Activated CD4-positive, alpha-beta T cell treated with anti-CD3 and anti-CD28 coated beads, Interleukin-2, amount 50 U/mL, for 24 hours (primary cell): ENCODE data around the gene SLC16A11.
"Not testable (repeated sequence)": the region's sequence is repeated elsewhere in the genome, so short reads cannot be mapped to it uniquely, and the experiment has no call there.

Experiments
- DNase-seq, 2 donors: peaks; one replicate each; pipeline ENCODE4 v3.0.0-alpha.2; 2020; ENCODE audit warnings: low read depth in 1 of 2, low spot score in 1 of 2

Gene SLC16A11

GRCh38 chr17:7011415-7011814, 32.5 kb downstream of the SLC16A11 start:
- no peak for DNase-seq

GRCh38 chr17:7010523-7010922, 33.4 kb downstream of the SLC16A11 start:
- DNase-seq: no peak

DNA sequence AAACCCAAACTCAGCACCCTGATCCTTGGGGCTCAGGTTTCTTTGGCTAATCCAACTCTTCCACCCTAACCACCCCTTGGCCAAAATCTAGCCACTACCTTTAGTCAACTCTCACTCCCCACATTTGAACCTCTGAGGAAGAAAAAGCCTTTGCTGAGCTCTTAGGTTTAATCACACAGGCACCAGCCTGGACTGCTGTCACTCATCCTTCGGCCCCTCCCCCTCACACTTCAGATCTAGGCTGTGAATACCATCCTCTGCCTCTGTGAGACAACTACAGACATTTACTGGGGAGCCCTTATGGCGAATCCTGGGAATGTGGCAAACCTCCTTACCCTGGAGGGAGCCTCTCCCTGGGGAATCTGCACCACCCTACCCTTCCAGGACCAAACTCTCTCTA, 36.7 kb downstream of the SLC16A11 start:
- DNase-seq: no peak

DNA sequence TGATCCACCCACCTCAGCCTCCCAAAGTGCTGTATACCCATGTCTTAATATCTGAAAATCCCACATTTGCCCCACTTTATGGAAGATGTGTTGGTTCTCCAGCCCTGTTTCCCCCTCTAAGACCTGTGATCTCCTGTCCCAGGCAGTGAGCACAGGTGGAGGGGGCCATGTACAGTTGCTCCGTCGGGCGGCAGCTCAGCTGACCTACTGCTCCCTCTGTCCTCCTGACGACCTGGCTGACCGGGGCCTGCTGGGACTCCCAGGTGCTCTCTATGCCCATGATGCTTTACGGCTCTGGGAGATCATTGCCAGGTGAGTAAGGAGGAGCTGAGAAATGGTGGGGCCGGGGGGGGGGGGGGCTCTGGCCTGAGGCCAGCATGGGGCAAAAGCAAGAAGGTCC, 38.2 kb downstream of the SLC16A11 start:
- no peak for DNase-seq

DNA sequence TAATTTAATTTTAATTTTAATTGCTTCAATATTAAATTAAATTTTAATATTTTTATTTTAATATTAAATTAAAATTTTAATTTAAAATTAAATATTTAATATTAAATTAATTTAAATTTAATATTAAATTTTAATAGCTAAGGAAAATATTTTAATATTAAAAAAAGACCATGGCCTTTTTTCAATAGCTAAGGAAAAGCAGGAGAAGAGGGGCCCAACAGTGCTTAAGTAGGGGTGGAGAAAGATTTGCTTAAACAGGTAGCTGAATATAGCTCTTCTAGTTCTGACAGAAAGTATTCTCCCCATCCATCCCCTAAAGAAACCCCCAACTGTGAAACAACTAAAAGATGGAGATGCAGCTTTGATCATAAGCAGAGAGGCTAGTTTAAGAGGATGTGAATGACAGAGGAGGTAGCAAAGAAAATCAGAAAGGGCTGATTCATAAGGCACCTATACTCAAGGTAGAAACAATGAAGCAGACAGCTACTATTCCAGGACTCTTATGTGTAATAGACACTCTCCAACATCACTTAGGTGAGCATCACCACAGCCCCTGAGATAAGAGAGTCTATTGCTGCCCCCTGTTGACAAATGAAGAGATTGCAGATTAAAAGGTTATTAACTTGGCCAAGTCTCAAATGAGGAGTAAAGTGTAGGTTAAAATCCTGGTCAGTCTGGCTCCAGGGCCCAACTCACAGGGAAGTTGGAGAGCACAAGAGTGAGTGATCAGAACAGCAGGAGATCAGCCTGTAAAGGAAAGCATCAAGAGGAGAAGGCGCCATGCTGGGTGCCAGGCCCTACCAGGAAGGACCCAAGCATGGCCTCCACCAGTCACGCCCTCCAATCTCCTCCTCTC, 39.3 kb downstream of the SLC16A11 start:
- DNase-seq: peak in 1 of 2 donors; percentile 56

DNA sequence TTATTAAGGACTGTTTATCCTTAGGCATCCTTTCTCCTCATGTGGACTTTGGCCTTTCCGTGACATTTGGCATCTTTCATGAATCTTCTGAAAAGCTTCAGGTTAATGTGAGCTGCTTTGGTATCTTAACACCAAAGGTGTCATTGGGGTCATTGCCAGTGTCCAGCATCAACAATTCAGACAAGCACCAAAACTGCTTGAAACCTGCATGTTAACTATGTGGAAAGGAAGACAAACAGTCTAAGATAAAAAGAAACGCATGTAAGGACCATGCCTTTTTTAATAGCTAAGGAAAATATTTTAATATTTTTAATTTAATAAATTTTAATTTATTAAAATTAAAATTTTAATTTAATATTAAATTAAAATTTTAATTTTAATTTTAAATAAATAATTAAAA, 40.1 kb downstream of the SLC16A11 start:
- DNase-seq: no peak

DNA sequence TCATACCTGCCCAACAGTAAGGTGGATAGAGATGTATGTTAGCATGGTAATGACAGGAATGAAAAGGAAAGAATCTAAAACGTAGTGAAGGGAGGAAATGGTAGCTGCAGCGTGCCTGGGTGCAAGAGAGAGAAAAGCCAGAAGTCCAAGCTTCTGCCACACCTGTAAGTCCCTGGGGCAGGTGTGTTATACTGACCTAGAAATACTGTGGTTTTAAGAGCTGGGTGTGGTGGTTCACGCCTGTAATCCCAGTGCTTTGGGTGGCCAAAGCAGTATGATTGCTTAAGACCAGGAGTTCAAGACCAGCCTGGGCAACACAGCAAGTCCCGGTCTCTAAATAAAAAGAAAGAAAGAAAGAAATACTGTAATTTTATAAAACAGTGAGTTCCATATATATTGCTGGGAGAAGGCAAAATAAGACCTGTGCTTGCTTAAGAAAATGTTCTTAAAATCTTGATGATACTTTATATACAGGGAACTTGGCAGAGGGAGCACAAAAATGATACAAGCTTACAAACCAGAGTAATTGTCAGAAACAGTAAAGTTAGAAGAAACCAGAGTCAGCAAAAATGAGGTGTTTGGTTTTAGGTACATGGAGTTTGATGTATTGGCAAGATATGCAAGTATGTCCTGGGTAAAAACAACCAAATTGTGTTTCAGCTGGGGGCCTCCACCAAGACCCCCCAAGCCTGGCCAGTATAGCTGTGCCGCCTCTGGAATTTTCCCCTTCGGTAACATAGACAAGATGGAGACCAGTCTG, 41.4 kb downstream of the SLC16A11 start:
- no peak for DNase-seq

- no peak for DNase-seq
Measured at GRCh38 chr17:7001318-7001961, 42.5 kb downstream of the SLC16A11 start.

DNA sequence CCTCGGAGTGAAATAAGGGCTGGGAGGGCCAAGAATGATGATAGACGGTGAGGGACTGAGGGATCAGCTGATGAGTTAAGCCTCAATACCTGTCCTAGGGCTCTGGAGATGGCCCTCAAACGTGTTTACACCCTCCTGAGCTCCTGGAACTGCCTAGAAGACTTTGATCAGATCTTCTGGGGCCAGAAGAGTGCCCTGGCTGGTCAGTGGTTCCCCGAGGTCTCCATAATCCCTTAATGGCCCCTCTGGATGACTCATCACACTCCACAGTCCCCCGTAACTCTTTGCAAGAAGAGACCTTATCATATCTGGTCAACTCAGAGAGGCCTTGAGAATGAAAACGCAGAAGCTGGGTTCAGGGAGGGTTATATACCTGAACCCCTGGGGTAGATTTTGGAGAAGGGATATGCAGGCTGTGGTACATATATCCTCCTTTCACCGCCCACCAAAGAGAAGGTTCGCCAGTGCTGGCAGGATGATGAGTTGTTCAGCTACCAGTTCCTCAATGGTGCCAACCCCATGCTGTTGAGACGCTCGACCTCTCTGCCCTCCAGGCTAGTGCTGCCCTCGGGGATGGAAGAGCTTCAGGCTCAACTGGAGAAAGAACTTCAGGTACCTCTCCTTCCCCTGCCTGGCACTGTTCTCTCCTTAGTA, 44.9 kb downstream of the SLC16A11 start:
- DNase-seq: no peak

GRCh38 chr17:6997171-6997570, 46.7 kb downstream of the SLC16A11 start:
- no peak for DNase-seq

GRCh38 chr17:6996256-6997011, 47.5 kb downstream of the SLC16A11 start:
- no peak for DNase-seq

- no peak for DNase-seq
Measured at GRCh38 chr17:6995500-6996255, 48.2 kb downstream of the SLC16A11 start, which contains the start of gene ALOX12. TSS of gene ALOX12 (plus strand) at chr17:6996049. CDS start at chr17:6996118, 69 bp downstream.

- no peak for DNase-seq
Measured at GRCh38 chr17:6994666-6995256, 49.1 kb downstream of the SLC16A11 start.

- DNase-seq: no peak
Measured at GRCh38 chr17:6994118-6994598, 49.7 kb downstream of the SLC16A11 start.

DNA sequence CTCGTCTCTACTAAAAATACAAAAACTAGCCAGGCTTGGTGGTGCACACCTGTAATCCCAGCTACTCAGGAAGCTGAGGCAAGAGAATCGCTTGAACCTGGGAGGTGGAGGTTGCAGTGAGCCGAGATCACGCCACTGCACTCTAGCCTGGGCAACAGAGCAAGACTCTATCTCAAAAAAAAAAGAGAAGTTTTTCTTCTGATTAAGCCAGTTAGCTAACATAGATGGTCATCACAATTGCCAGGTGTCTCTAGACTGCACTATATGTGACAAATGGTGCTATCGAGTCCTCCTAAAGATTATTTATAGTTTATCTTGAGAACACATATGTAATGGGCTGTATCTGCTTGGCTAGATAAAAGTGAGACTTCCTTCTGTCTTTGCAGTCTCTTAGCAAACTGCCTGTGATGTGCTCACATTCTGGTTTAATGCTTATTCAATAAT, 50.3 kb downstream of the SLC16A11 start:
- not testable (repeated sequence) for DNase-seq
